Thyroid gland (tissue), 4 donors: ENCODE results near the gene PDE4B.

Experiments used
- POLR2A ChIP-seq, 2 donors: fragments of 450-650 bp; IDR thresholded peaks; one replicate each; pipeline ENCODE4 v1.6.1; 2017; ENCODE audit warnings: antibody characterized with exemption in 2 of 2, mild to moderate bottlenecking in 2 of 2, moderate library complexity in 1 of 2
- TF ChIP-seq, protein P1 (sequence below), 6 experiments: fragments of 200-600 bp in 3 of 6; fragments of 450-650 bp in 3 of 6; sonication (generic) in 3 of 6; IDR thresholded peaks; one replicate each; pipeline ENCODE4 v1.5.1; 2016 to 2019; ENCODE audit warnings: antibody characterized with exemption in 6 of 6, mild to moderate bottlenecking in 2 of 6, inconsistent platforms in 1 of 6, moderate library complexity in 1 of 6

DNA sequence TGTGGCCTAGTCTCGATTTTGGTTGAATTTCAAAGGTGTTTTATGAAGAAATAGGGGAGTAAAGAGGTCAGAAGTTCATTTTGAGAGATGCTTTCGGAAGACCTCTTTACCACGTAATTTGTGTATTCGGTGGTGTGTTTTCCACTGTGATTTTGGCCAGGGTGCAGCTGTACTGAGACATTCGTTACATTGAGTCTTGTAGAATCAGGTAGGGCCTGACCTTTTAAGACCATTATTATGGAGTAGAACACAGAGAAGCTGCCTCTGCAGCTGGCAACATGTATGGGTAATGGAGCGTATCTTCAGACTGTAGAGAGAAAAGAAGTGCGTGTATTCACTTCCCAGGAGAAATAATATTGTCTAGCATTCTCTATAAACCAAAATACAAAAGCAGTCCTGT lies 326.5 kb downstream of the PDE4B start:
- TF ChIP-seq, protein P1, sequence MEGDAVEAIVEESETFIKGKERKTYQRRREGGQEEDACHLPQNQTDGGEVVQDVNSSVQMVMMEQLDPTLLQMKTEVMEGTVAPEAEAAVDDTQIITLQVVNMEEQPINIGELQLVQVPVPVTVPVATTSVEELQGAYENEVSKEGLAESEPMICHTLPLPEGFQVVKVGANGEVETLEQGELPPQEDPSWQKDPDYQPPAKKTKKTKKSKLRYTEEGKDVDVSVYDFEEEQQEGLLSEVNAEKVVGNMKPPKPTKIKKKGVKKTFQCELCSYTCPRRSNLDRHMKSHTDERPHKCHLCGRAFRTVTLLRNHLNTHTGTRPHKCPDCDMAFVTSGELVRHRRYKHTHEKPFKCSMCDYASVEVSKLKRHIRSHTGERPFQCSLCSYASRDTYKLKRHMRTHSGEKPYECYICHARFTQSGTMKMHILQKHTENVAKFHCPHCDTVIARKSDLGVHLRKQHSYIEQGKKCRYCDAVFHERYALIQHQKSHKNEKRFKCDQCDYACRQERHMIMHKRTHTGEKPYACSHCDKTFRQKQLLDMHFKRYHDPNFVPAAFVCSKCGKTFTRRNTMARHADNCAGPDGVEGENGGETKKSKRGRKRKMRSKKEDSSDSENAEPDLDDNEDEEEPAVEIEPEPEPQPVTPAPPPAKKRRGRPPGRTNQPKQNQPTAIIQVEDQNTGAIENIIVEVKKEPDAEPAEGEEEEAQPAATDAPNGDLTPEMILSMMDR (IDR thresholded peaks at IDR 0.05) = no peak
- TF ChIP-seq POLR2A (IDR thresholded peaks at IDR 0.05) = no peak
